ENCODE measurements around the gene CD200R1. TPM values are rescaled to one million over a fixed set of nuclear protein-coding genes. Genes with fewer than 3 reads are reported as not detected.

CD200R1 gene
- total and polyA plus RNA-seq, 9 of the 15 experiments (the other 6 are each of a cell fraction or from before 2014, with no cell fraction given), result 0.04 to 0.23 (median 0.09) TPM; not detected in 5

DNA sequence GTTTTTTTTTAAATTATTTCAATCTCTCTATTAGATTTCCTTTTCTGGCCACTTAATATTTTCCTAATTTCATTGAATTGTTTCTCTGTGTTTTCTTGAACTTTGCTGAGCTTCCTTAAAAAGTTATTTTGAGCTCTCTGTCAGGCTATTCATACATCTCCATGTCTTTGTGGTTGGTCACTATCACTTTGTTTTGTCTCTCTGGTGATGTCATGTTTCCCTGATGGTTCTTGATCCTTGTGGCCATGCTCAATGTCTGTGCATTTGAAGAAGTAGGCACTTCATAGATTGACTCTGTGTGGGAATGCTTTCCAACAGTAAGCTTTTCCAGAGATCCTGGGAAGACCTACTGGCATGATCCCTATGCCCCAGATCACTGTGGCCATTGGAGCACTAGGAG is 18.6 kb downstream of the CD200R1 start:
- Histone ChIP-seq H4K20me1 (replicated peaks; ENCODE audit: control insufficient read depth, insufficient read depth, low read length) (no peaks in the 10 kb centered on the region), H2AFZ (ENCODE audit: low read depth, low read length) (no peak overlapping the region), H3K9me1 (ENCODE audit: control insufficient read depth, insufficient read depth, low read length) (no peaks in the 10 kb centered on the region), H3K36me3 (ENCODE audit: control insufficient read depth, insufficient read depth, low read length) (no peaks in the 10 kb centered on the region), H3K79me2 (ENCODE audit: control insufficient read depth, insufficient read depth, low read length) (no peaks in the 10 kb centered on the region), H3K9me3 (replicated peaks; ENCODE audit: control insufficient read depth, insufficient read depth, low read depth, low read length) (no peaks in the 10 kb centered on the region), H3K4me3 (no peak overlapping the region), H3K4me1 (replicated peaks in 1 of 2; ENCODE audit: control insufficient read depth in 2 of 2, insufficient read depth in 2 of 2, low read length in 2 of 2) (no peaks in the 10 kb centered on the region; a peak in 1 of 5 replicates), H3K27me3 (ENCODE audit: control insufficient read depth in 2 of 2, insufficient read depth in 2 of 2, low read length in 2 of 2) (no peaks in the 10 kb centered on the region), H3K4me2 (ENCODE audit: insufficient read depth, low read length) (no peak overlapping the region), H3K27ac (ENCODE audit: extremely low read depth, low read depth, low read length) (no peak overlapping the region), H3K9ac (ENCODE audit: insufficient read depth in 1 of 2, low read depth in 2 of 2, low read length in 2 of 2) (no peak overlapping the region)
- BruUV-seq (replicated peaks), result no TSS peak
- ChIA-PET CTCF (ENCODE audit: low intra/inter-chr PET ratio) (no interaction called here), POLR2A (no interaction called here)
- no peak for TF ChIP-seq IRF2 (CRISPR knock-in tag; IDR thresholded peaks at IDR 0.05)
- no peak for TF ChIP-seq XRCC5 (IDR thresholded peaks at IDR 0.05; ENCODE audit: low read depth, low read length)
- no peak for TF ChIP-seq ZNF436 (CRISPR knock-in tag; IDR thresholded peaks at IDR 0.05)
- ATAC-seq, result no peak
- intact Hi-C loops (cut with micrococcal nuclease), result no loop called here
- no peak for DNase-seq (ENCODE audit: extremely low read depth in 1 of 4, low spot score in 3 of 4)
- no peak for FAIRE-seq
- in situ Hi-C loops (cut with MboI), result no loop called here

DNA sequence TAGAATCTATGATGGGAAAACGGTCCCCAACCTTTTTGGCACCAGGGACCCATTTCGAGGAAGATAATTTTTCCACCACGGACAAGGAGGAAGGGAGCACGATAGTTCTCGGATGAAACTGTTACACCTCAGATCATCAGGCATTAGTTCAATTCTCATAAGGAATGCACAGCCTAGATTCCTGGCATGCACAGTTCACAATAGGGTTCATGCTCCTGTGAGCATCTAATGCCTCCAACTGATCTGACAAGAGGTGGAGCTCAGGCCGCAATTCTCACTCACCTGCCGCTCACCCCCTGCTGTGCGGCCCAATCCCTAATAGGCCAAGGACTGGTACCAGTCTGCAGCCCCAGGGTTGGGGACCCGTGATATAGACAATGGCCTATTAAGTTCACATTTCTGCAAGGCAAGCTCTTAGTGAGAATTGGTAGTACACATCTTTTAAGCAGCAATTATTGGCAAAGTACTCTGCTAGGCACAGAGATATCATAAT is 26.5 kb downstream of the CD200R1 start:
- BruUV-seq (replicated peaks), result no TSS peak
- intact Hi-C loops (cut with micrococcal nuclease), result no loop called here
- TF ChIP-seq HMG20B (CRISPR knock-in tag; IDR thresholded peaks at IDR 0.05) (no peak), ZNF766 (CRISPR knock-in tag; conservative IDR thresholded peaks at IDR 0.05) (no peak), MEF2D (tag; conservative IDR thresholded peaks at IDR 0.05; ENCODE audit: low read depth) (no peak), HNRNPH1 (optimal IDR thresholded peaks at IDR 0.05; ENCODE audit: low read depth, low read length) (no peak), GABPB1 (CRISPR knock-in tag; IDR thresholded peaks at IDR 0.05) (no peak), CXXC5 (CRISPR knock-in tag; IDR thresholded peaks at IDR 0.05) (no peak)
- TF ChIP-seq, protein P1, sequence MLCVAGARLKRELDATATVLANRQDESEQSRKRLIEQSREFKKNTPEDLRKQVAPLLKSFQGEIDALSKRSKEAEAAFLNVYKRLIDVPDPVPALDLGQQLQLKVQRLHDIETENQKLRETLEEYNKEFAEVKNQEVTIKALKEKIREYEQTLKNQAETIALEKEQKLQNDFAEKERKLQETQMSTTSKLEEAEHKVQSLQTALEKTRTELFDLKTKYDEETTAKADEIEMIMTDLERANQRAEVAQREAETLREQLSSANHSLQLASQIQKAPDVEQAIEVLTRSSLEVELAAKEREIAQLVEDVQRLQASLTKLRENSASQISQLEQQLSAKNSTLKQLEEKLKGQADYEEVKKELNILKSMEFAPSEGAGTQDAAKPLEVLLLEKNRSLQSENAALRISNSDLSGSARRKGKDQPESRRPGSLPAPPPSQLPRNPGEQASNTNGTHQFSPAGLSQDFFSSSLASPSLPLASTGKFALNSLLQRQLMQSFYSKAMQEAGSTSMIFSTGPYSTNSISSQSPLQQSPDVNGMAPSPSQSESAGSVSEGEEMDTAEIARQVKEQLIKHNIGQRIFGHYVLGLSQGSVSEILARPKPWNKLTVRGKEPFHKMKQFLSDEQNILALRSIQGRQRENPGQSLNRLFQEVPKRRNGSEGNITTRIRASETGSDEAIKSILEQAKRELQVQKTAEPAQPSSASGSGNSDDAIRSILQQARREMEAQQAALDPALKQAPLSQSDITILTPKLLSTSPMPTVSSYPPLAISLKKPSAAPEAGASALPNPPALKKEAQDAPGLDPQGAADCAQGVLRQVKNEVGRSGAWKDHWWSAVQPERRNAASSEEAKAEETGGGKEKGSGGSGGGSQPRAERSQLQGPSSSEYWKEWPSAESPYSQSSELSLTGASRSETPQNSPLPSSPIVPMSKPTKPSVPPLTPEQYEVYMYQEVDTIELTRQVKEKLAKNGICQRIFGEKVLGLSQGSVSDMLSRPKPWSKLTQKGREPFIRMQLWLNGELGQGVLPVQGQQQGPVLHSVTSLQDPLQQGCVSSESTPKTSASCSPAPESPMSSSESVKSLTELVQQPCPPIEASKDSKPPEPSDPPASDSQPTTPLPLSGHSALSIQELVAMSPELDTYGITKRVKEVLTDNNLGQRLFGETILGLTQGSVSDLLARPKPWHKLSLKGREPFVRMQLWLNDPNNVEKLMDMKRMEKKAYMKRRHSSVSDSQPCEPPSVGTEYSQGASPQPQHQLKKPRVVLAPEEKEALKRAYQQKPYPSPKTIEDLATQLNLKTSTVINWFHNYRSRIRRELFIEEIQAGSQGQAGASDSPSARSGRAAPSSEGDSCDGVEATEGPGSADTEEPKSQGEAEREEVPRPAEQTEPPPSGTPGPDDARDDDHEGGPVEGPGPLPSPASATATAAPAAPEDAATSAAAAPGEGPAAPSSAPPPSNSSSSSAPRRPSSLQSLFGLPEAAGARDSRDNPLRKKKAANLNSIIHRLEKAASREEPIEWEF (CRISPR knock-in tag; IDR thresholded peaks at IDR 0.05), result no peak

More for the DNA sequence above, 26.5 kb downstream of the CD200R1 start:
- in situ Hi-C loops (cut with MboI), result no loop called here
- Histone ChIP-seq H3K27ac (ENCODE audit: extremely low read depth, low read depth, low read length) (no peak overlapping the region), H3K4me3 (no peak overlapping the region), H3K36me3 (ENCODE audit: control insufficient read depth, insufficient read depth, low read length) (no peaks in the 10 kb centered on the region), H3K4me1 (replicated peaks in 1 of 2; ENCODE audit: control insufficient read depth in 2 of 2, insufficient read depth in 2 of 2, low read length in 2 of 2) (no peaks in the 10 kb centered on the region), H4K20me1 (replicated peaks; ENCODE audit: control insufficient read depth, insufficient read depth, low read length) (no peaks in the 10 kb centered on the region), H3K79me2 (ENCODE audit: control insufficient read depth, insufficient read depth, low read length) (no peaks in the 10 kb centered on the region), H3K4me2 (ENCODE audit: insufficient read depth, low read length) (no peak overlapping the region), H3K27me3 (ENCODE audit: control insufficient read depth in 2 of 2, insufficient read depth in 2 of 2, low read length in 2 of 2) (no peaks in the 10 kb centered on the region), H3K9ac (ENCODE audit: insufficient read depth in 1 of 2, low read depth in 2 of 2, low read length in 2 of 2) (no peak overlapping the region), H2AFZ (ENCODE audit: low read depth, low read length) (no peak overlapping the region), H3K9me1 (ENCODE audit: control insufficient read depth, insufficient read depth, low read length) (no peaks in the 10 kb centered on the region), H3K9me3 (replicated peaks; ENCODE audit: control insufficient read depth, insufficient read depth, low read depth, low read length) (no peaks in the 10 kb centered on the region)
- POLR2A ChIA-PET, result no interaction called here
- 21% methylated on average over 7 of the region's 9 CpGs for WGBS (ENCODE audit: insufficient coverage, low coverage, missing lambda C conversion rate)
- no peak for DNase-seq (ENCODE audit: extremely low read depth in 1 of 4, low spot score in 3 of 4)
- CTCF ChIA-PET (ENCODE audit: low intra/inter-chr PET ratio), result no interaction called here
- FAIRE-seq, result no peak
- ATAC-seq, result no peak

Measured in K562 (cell line).